SU-DHL-6 (cell line): ENCODE results near the gene QKI.

ENCODE experiments used
- EZH2phosphoT487 ChIP-seq: fragments of 200-600 bp; sonication (generic), shearing (Covaris generic); conservative IDR thresholded peaks from 2 replicates; pipeline ENCODE4 v1.6.1; 2018; ENCODE audit warnings: mild to moderate bottlenecking, antibody characterized with exemption, low read length, moderate library complexity, mixed read lengths
- TF ChIP-seq, protein P1 (sequence below): fragments of 200-600 bp; sonication (generic); IDR thresholded peaks from one replicate; pipeline ENCODE4 v1.5.1; 2017; ENCODE audit warnings: antibody characterized with exemption, mild to moderate bottlenecking, low read length, moderate library complexity; ENCODE audit not compliant: insufficient read depth, poor library complexity, severe bottlenecking

DNA sequence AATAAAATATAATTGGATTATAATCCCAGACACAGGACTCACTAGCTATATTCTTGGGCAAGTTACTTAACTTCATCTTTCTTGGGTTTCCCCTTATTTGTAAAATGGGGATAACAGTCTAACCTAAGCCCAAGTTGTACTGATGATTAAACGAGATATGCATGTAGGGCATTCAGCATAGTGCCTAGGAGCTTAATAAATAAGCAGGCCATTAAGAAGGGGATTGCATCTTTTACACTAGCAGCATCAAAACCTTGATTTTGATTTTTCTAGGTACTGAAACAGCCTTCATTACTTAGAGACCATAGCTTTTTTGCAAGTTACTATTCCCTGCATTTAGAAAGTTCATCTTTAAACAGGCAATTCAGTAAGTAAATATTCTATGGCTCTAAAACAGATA is 2.2 kb upstream of the QKI start:
- TF ChIP-seq, protein P1, sequence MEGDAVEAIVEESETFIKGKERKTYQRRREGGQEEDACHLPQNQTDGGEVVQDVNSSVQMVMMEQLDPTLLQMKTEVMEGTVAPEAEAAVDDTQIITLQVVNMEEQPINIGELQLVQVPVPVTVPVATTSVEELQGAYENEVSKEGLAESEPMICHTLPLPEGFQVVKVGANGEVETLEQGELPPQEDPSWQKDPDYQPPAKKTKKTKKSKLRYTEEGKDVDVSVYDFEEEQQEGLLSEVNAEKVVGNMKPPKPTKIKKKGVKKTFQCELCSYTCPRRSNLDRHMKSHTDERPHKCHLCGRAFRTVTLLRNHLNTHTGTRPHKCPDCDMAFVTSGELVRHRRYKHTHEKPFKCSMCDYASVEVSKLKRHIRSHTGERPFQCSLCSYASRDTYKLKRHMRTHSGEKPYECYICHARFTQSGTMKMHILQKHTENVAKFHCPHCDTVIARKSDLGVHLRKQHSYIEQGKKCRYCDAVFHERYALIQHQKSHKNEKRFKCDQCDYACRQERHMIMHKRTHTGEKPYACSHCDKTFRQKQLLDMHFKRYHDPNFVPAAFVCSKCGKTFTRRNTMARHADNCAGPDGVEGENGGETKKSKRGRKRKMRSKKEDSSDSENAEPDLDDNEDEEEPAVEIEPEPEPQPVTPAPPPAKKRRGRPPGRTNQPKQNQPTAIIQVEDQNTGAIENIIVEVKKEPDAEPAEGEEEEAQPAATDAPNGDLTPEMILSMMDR = no peak
- no peak for TF ChIP-seq EZH2phosphoT487
